Gastroesophageal sphincter (tissue), 4 donors: Measurements from ENCODE around the gene RERE. TPM values are rescaled to one million over a fixed set of nuclear protein-coding genes. Genes with fewer than 3 reads are reported as not detected.
A peak's percentile ranks its signal among the peaks of the same experiment; 100 is the strongest.

ENCODE experiments used
- ATAC-seq: fragments of 150-250 bp; one replicate; pipeline ENCODE4 v1.9.1; 2016; ENCODE audit warnings: mild to moderate bottlenecking, moderate library complexity
- H3K27ac ChIP-seq, 4 donors: fragments of 200-600 bp; sonication (generic) in 3 of 4; 1 replicate in 3 of 4; 2 replicates in 1 of 4; pipeline ENCODE4 v1.5.1; 2016 to 2019
- H3K27me3 ChIP-seq: fragments of 200-600 bp; sonication (generic); one replicate; pipeline ENCODE4 v1.5.1; 2019
- H3K36me3 ChIP-seq, 2 donors: fragments of 200-600 bp; sonication (generic); one replicate each; pipeline ENCODE4 v1.5.1; 2019; ENCODE audit warnings: control low read depth in 1 of 2
- H3K4me1 ChIP-seq, 3 donors: fragments of 200-600 bp; sonication (generic); 1 replicate in 2 of 3; 2 replicates in 1 of 3; pipeline ENCODE4 v1.5.1; 2016 to 2019; ENCODE audit warnings: control low read depth in 2 of 3
- H3K4me3 ChIP-seq, 2 donors: fragments of 200-600 bp; sonication (generic); one replicate each; pipeline ENCODE4 v1.5.1; 2019; ENCODE audit warnings: mild to moderate bottlenecking in 1 of 2, moderate library complexity in 1 of 2
- H3K9me3 ChIP-seq, 3 donors: fragments of 200-600 bp; sonication (generic); one replicate each; pipeline ENCODE4 v1.5.1; 2017 to 2019; ENCODE audit warnings: control low read depth in 2 of 3
- CTCF ChIP-seq, 4 experiments: fragments of 200-600 bp in 2 of 4; fragments of 450-650 bp in 2 of 4; sonication (generic) in 1 of 4; IDR thresholded peaks; one replicate each; pipeline ENCODE4 v1.5.1; 2017 to 2019; ENCODE audit warnings: antibody characterized with exemption in 4 of 4, mild to moderate bottlenecking in 2 of 4, moderate library complexity in 2 of 4
- EP300 ChIP-seq: sonication (generic); formaldehyde crosslinking; IDR thresholded peaks from one replicate; pipeline ENCODE4 v1.6.1; 2017; ENCODE audit warnings: antibody characterized with exemption, mild to moderate bottlenecking
- POLR2A ChIP-seq, 2 donors: fragments of 450-650 bp; IDR thresholded peaks; one replicate each; pipeline ENCODE4 v1.6.1; 2017; ENCODE audit warnings: antibody characterized with exemption in 2 of 2, mild to moderate bottlenecking in 2 of 2, moderate library complexity in 1 of 2
- POLR2AphosphoS5 ChIP-seq: sonication (generic); formaldehyde crosslinking; IDR thresholded peaks from one replicate; pipeline ENCODE4 v1.6.1; 2017; ENCODE audit warnings: antibody characterized with exemption
- WGBS, 2 donors: methylation state at CpG; one replicate each; pipeline ENCODE4 v1.1.5; 2018; ENCODE audit warnings: low coverage in 1 of 2; 5-methylcytosine and 5-hydroxymethylcytosine counted together
- total RNA-seq, 4 donors: library from RNA; depleted of rRNA; stranded (reverse); fragments of >200 nt; gene quantifications; one replicate each; pipeline ENCODE4 v1.1.0, GENCODE V29; 2016

The RERE gene
- total RNA-seq, 4 donors from 2014 or later, result 112 to 212 (median 139) TPM

- Histone ChIP-seq H3K36me3 (no peaks in the 10 kb centered on the region), H3K4me1 (peaks cover 17 to 80% (median 33%) of the 10 kb centered on the region in 3 donors), H3K4me3 (no peak overlapping the region), H3K27me3 (no peaks in the 10 kb centered on the region), H3K27ac (peak overlapping the region in 3 of 4 donors; percentile 64 to 73 (median 69)), H3K9me3 (no peaks in the 10 kb centered on the region)
- WGBS, 2 donors, result 13 to 30% methylated on average over 8 of the region's 8 CpGs
- TF ChIP-seq CTCF (IDR thresholded peaks at IDR 0.05) (no peak), POLR2A (IDR thresholded peaks at IDR 0.05) (no peak), EP300 (no peak), POLR2AphosphoS5 (no peak)
- ATAC-seq, result no peak
These were observed 156.0 kb downstream of the RERE start for GRCh38 chr1:8661185-8662110.

GRCh38 chr1:8660411-8660828, 157.0 kb downstream of the RERE start:
- peak; percentile 75 for ATAC-seq
- H3K9me3 ChIP-seq, result no peaks in the 10 kb centered on the region
- no peaks in the 10 kb centered on the region for H3K27me3 ChIP-seq
- 2 to 15% methylated on average over 4 to 5 of the region's 5 CpGs for WGBS, 2 donors
- TF ChIP-seq POLR2A (IDR thresholded peaks at IDR 0.05) (no peak), POLR2AphosphoS5 (peak; percentile 31), EP300 (no peak)
- peaks cover 0 to 5% of the 10 kb centered on the region in 2 donors for H3K36me3 ChIP-seq
- no peak overlapping the region for H3K4me3 ChIP-seq
- peak overlapping the region in 3 of 4 donors; percentile 64 to 73 (median 69) for H3K27ac ChIP-seq
- H3K4me1 ChIP-seq, result peaks cover 17 to 69% (median 27%) of the 10 kb centered on the region in 3 donors

- TF ChIP-seq POLR2AphosphoS5, result no peak
- TF ChIP-seq POLR2A (IDR thresholded peaks at IDR 0.05), result no peak
- TF ChIP-seq EP300, result no peak
- TF ChIP-seq CTCF (IDR thresholded peaks at IDR 0.05), result no peak
- Histone ChIP-seq H3K9me3 (no peaks in the 10 kb centered on the region), H3K27me3 (no peaks in the 10 kb centered on the region), H3K36me3 (peaks cover 0 to 8% of the 10 kb centered on the region in 2 donors), H3K4me3 (no peak overlapping the region), H3K27ac (peak overlapping the region in 1 of 4 donors; percentile 4), H3K4me1 (peaks cover 11 to 61% (median 27%) of the 10 kb centered on the region in 3 donors)
- no peak for ATAC-seq
These were observed 157.8 kb downstream of the RERE start for GRCh38 chr1:8659593-8659992.

- no peaks in the 10 kb centered on the region for H3K27me3 ChIP-seq
- H3K4me3 ChIP-seq, result no peak overlapping the region
- peaks cover 3 to 32% (median 8%) of the 10 kb centered on the region in 3 donors for H3K4me1 ChIP-seq
- H3K36me3 ChIP-seq, result peaks cover 0 to 8% of the 10 kb centered on the region in 2 donors
- no peaks in the 10 kb centered on the region for H3K9me3 ChIP-seq
- TF ChIP-seq POLR2AphosphoS5, result no peak
- no peak for TF ChIP-seq EP300
- no peak for TF ChIP-seq CTCF (IDR thresholded peaks at IDR 0.05)
- TF ChIP-seq POLR2A (IDR thresholded peaks at IDR 0.05), result no peak
- WGBS, 2 donors, result 63 to 91% methylated on average over 1 to 3 of the region's 4 CpGs
- no peak for ATAC-seq
- no peak overlapping the region for H3K27ac ChIP-seq
These were observed 163.6 kb downstream of the RERE start for GRCh38 chr1:8653878-8654277.

GRCh38 chr1:8652467-8653046, 164.9 kb downstream of the RERE start:
- Histone ChIP-seq H3K27me3 (no peaks in the 10 kb centered on the region), H3K36me3 (peaks cover 0 to 8% of the 10 kb centered on the region in 2 donors), H3K9me3 (no peaks in the 10 kb centered on the region), H3K27ac (peak overlapping the region in 3 of 4 donors; percentile 35 to 57 (median 37)), H3K4me3 (no peak overlapping the region), H3K4me1 (peaks cover 3 to 40% (median 12%) of the 10 kb centered on the region in 3 donors)
- 64 to 75% methylated on average over 4 to 6 of the region's 7 CpGs for WGBS, 2 donors
- TF ChIP-seq CTCF (IDR thresholded peaks at IDR 0.05), result no peak
- TF ChIP-seq POLR2AphosphoS5, result no peak
- no peak for TF ChIP-seq EP300
- TF ChIP-seq POLR2A (IDR thresholded peaks at IDR 0.05), result no peak
- ATAC-seq, result no peak
